ENCODE data around the gene MCF2L. TPM values are rescaled to one million over a fixed set of nuclear protein-coding genes. Genes with fewer than 3 reads are reported as not detected.
"Not testable (repeated sequence)": the region's sequence is repeated elsewhere in the genome, so short reads cannot be mapped to it uniquely, and the experiment has no call there.

MCF2L gene
- total and polyA plus RNA-seq, 7 donors = 9.1 to 40.5 (median 20.3) TPM

- Histone ChIP-seq H3K27ac (no peak overlapping the region), H3K36me3 (ENCODE audit: insufficient read depth in 1 of 2, low read depth in 1 of 2) (no peaks in the 10 kb centered on the region), H3K27me3 (ENCODE audit: insufficient read depth in 3 of 3, low read length in 2 of 3) (peaks cover 0 to 3% (median 0%) of the 10 kb centered on the region in 3 donors), H3K9me3 (no peaks in the 10 kb centered on the region), H3K4me3 (no peak overlapping the region), H3K4me1 (no peaks in the 10 kb centered on the region)
- TF ChIP-seq, protein P1, sequence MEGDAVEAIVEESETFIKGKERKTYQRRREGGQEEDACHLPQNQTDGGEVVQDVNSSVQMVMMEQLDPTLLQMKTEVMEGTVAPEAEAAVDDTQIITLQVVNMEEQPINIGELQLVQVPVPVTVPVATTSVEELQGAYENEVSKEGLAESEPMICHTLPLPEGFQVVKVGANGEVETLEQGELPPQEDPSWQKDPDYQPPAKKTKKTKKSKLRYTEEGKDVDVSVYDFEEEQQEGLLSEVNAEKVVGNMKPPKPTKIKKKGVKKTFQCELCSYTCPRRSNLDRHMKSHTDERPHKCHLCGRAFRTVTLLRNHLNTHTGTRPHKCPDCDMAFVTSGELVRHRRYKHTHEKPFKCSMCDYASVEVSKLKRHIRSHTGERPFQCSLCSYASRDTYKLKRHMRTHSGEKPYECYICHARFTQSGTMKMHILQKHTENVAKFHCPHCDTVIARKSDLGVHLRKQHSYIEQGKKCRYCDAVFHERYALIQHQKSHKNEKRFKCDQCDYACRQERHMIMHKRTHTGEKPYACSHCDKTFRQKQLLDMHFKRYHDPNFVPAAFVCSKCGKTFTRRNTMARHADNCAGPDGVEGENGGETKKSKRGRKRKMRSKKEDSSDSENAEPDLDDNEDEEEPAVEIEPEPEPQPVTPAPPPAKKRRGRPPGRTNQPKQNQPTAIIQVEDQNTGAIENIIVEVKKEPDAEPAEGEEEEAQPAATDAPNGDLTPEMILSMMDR (IDR thresholded peaks at IDR 0.05) = no peak
- 86 to 89% (median 86%) methylated on average over 16 of the region's 16 CpGs for WGBS, 3 donors
- no peak for ATAC-seq
- intact Hi-C loops (cut with DNase I) = loop anchor here (5.0 kb wide), 1 partner anchor 86 kb away; no protein-coding TSS in a partner anchor
- DNase-seq = no peak
These were observed 59.5 kb downstream of the MCF2L start for GRCh38 chr13:113028336-113029060.

DNA sequence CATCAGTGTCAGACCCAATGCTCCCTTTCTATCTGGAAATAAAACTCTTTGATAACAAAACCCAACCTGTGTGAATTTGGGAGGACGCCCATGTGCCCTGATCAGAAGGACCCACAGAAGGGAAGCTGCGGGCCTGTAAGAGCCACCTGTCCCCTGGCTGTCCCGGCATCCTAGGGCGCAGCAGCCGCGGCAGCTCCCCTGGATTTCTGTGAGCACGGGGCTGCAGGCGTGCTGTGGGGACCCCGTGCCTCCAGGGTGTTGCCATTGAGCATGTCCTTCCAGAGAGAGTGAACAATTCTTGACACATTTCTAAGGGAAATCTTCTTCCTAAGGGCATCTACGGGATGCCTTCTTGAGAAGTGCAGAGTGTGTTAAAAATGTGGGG, 60.0 kb downstream of the MCF2L start:
- Histone ChIP-seq H3K27ac (no peak overlapping the region), H3K27me3 (ENCODE audit: insufficient read depth in 3 of 3, low read length in 2 of 3) (peaks cover 0 to 3% (median 0%) of the 10 kb centered on the region in 3 donors), H3K36me3 (ENCODE audit: insufficient read depth in 1 of 2, low read depth in 1 of 2) (no peaks in the 10 kb centered on the region), H3K4me3 (no peak overlapping the region), H3K4me1 (no peaks in the 10 kb centered on the region), H3K9me3 (no peaks in the 10 kb centered on the region)
- no peak for ATAC-seq
- intact Hi-C loops (cut with DNase I) = loop anchor here (5.0 kb wide), 1 partner anchor 87 kb away; no protein-coding TSS in a partner anchor
- TF ChIP-seq, protein P1 (IDR thresholded peaks at IDR 0.05) = no peak
- DNase-seq = no peak
- WGBS, 3 donors = 73 to 81% (median 78%) methylated on average over 10 of the region's 10 CpGs

- Histone ChIP-seq H3K27ac (no peak overlapping the region), H3K36me3 (ENCODE audit: insufficient read depth in 1 of 2, low read depth in 1 of 2) (no peaks in the 10 kb centered on the region), H3K4me1 (no peaks in the 10 kb centered on the region), H3K9me3 (no peaks in the 10 kb centered on the region), H3K4me3 (no peak overlapping the region), H3K27me3 (ENCODE audit: insufficient read depth in 3 of 3, low read length in 2 of 3) (no peaks in the 10 kb centered on the region)
- ATAC-seq (no peak), DNase-seq (no peak)
- intact Hi-C loops (cut with DNase I) = loop anchor here (5.0 to 10.0 kb wide), 4 partner anchors 53 to 365 kb away; partner anchors contain the start of genes CUL4A (in 1 of the 2) and PCID2 (in 1 of the 2)
- 32 to 38% (median 37%) methylated on average over 23 of the region's 23 CpGs for WGBS, 3 donors
- TF ChIP-seq, protein P1 (IDR thresholded peaks at IDR 0.05) = peak; percentile 55
These were observed 60.7 kb downstream of the MCF2L start for GRCh38 chr13:113029487-113030258.

- H3K27me3 ChIP-seq (ENCODE audit: insufficient read depth in 3 of 3, low read length in 2 of 3); H3K27ac ChIP-seq; H3K36me3 ChIP-seq (ENCODE audit: insufficient read depth in 1 of 2, low read depth in 1 of 2); H3K9me3 ChIP-seq; H3K4me3 ChIP-seq; ATAC-seq; DNase-seq; H3K4me1 ChIP-seq: not testable (repeated sequence)
- WGBS, 3 donors = 86 to 93% (median 92%) methylated on average over 31 to 38 of the region's 38 CpGs
- intact Hi-C loops (cut with DNase I) = loop anchor here in 1 of 2 donors (5.0 to 10.0 kb wide), 3 partner anchors 52 to 365 kb away; partner anchors contain the start of genes CUL4A and PCID2
These were observed 61.2 kb downstream of the MCF2L start for GRCh38 chr13:113030259-113030640.

DNA sequence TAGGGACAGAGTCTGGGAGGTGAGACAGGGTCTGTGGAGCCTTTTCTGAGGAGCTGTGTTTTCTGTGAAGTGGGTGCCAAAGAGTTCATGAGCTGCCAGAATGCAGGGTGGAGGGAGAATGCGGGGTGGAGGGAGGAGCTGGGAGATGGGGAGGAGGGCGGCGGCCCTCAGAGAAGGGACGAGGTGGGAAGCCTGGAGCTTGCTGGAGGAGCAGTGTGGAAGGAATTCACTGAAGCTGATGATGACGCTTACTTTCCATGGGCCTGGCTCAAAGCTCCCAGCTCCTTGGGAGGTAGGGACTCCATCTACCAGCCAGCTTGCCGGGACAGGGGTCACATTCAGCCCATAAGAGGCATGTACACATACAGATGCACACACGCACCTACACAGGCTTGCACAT, 62.5 kb downstream of the MCF2L start:
- no peaks in the 10 kb centered on the region for H3K36me3 ChIP-seq (ENCODE audit: insufficient read depth in 1 of 2, low read depth in 1 of 2)
- TF ChIP-seq, protein P1 (IDR thresholded peaks at IDR 0.05) = no peak
- intact Hi-C loops (cut with DNase I) = loop anchor here in 1 of 2 donors (5.0 to 10.0 kb wide), 3 partner anchors 51 to 363 kb away; partner anchors contain the start of genes CUL4A and PCID2
- no peak overlapping the region for H3K4me3 ChIP-seq
- H3K9me3 ChIP-seq = no peaks in the 10 kb centered on the region
- H3K27me3 ChIP-seq (ENCODE audit: insufficient read depth in 3 of 3, low read length in 2 of 3) = no peaks in the 10 kb centered on the region
- ATAC-seq = no peak
- no peak overlapping the region for H3K27ac ChIP-seq
- DNase-seq = no peak
- H3K4me1 ChIP-seq = peaks cover 5% of the 10 kb centered on the region
- WGBS, 3 donors = 60 to 64% (median 62%) methylated on average over 7 of the region's 7 CpGs

Measured in psoas muscle (tissue), 8 donors.